GM12873 (cell line): ENCODE measurements around the gene PIK3IP1.

Experiments
- CTCF ChIP-seq: IDR thresholded peaks from 2 replicates; pipeline ENCODE4 v1.5.1; 2012; ENCODE audit warnings: low read depth, mild to moderate bottlenecking, moderate library complexity, low read length, control low read depth; ENCODE audit not compliant: insufficient read depth; ENCODE audit errors: missing control alignments

Gene PIK3IP1

GRCh38 chr22:31281733-31282132 is 10.6 kb downstream of the PIK3IP1 start:
- no peak for TF ChIP-seq CTCF

GRCh38 chr22:31279821-31280505 is 12.3 kb downstream of the PIK3IP1 start:
- TF ChIP-seq CTCF = no peak

GRCh38 chr22:31279327-31279669 is 13.0 kb downstream of the PIK3IP1 start:
- no peak for TF ChIP-seq CTCF

- TF ChIP-seq CTCF = no peak
These were observed 13.5 kb downstream of the PIK3IP1 start for GRCh38 chr22:31278626-31279326.

GRCh38 chr22:31278151-31278621 is 14.1 kb downstream of the PIK3IP1 start:
- TF ChIP-seq CTCF = no peak

GRCh38 chr22:31277741-31278140 is 14.5 kb downstream of the PIK3IP1 start:
- TF ChIP-seq CTCF = no peak

- no peak for TF ChIP-seq CTCF
These were observed 15.7 kb downstream of the PIK3IP1 start for GRCh38 chr22:31276426-31277167.
